Measurements from ENCODE around the gene CAP2.

Gene CAP2

GRCh38 chr6:17591287-17591686, 197.9 kb downstream of the CAP2 start:
- no peak overlapping the region for H2BK15ac ChIP-seq (ENCODE audit: low read depth, poor library complexity, severe bottlenecking)
- H3K9me3 ChIP-seq (ENCODE audit: control insufficient read depth, low read length) = peaks cover 2% of the 10 kb centered on the region
- no peak overlapping the region for H3K14ac ChIP-seq (ENCODE audit: low read length in 2 of 2)
- H3K79me1 ChIP-seq (replicated peaks; ENCODE audit: low read length, poor library complexity, severe bottlenecking) = no peaks in the 10 kb centered on the region
- no peak overlapping the region for H4K8ac ChIP-seq (ENCODE audit: low read length)
- DNase-seq = peak; percentile 22
- no peak overlapping the region for H3K23ac ChIP-seq (ENCODE audit: low read length in 2 of 2)
- no peak overlapping the region for H3K4ac ChIP-seq (ENCODE audit: low read depth in 1 of 2, low read length in 2 of 2)
- H2AK5ac ChIP-seq (ENCODE audit: low read length, severe bottlenecking) = no peak overlapping the region
- no peaks in the 10 kb centered on the region for H3K36me3 ChIP-seq (ENCODE audit: control insufficient read depth in 1 of 2, insufficient read depth in 2 of 2, low read depth in 1 of 2, low read length in 2 of 2)
- H3K27ac ChIP-seq (ENCODE audit: low read length, poor library complexity, severe bottlenecking) = no peak overlapping the region
- no peak overlapping the region for H3K18ac ChIP-seq (ENCODE audit: low read depth in 1 of 2, low read length in 2 of 2)
- H3K9ac ChIP-seq (ENCODE audit: low read length) = no peak overlapping the region
- no peak overlapping the region for H2AFZ ChIP-seq (ENCODE audit: low read depth, low read length)
- H2BK12ac ChIP-seq (ENCODE audit: low read length in 2 of 2) = no peak overlapping the region
- H3K27me3 ChIP-seq (ENCODE audit: control insufficient read depth in 1 of 2, insufficient read depth in 1 of 2, low read length in 2 of 2) = no peaks in the 10 kb centered on the region
- 93% methylated on average over 1 of the region's 1 CpG for WGBS
- no peak overlapping the region for H2BK5ac ChIP-seq (ENCODE audit: low read depth, low read length, poor library complexity, severe bottlenecking)
- H3K4me3 ChIP-seq (ENCODE audit: insufficient read depth in 1 of 2, low read depth in 1 of 2, low read length in 2 of 2) = no peak overlapping the region
- H3K4me2 ChIP-seq (ENCODE audit: low read length, poor library complexity, severe bottlenecking) = no peak overlapping the region
- peaks cover 6% of the 10 kb centered on the region for H3K4me1 ChIP-seq (ENCODE audit: control insufficient read depth, insufficient read depth, low read depth, low read length)
- H4K91ac ChIP-seq (ENCODE audit: low read length) = no peak overlapping the region
- H2BK120ac ChIP-seq (ENCODE audit: low read depth, low read length) = no peak overlapping the region

- Histone ChIP-seq H3K4ac (ENCODE audit: low read depth in 1 of 2, low read length in 2 of 2) (no peak overlapping the region), H4K91ac (ENCODE audit: low read length) (no peak overlapping the region), H4K8ac (ENCODE audit: low read length) (no peak overlapping the region)
These were observed 199.9 kb downstream of the CAP2 start for GRCh38 chr6:17593246-17593645.

GRCh38 chr6:17596085-17596484, 202.7 kb downstream of the CAP2 start:
- Histone ChIP-seq H2AFZ (ENCODE audit: low read depth, low read length) (no peak overlapping the region), H3K4me3 (ENCODE audit: insufficient read depth in 1 of 2, low read depth in 1 of 2, low read length in 2 of 2) (no peak overlapping the region), H3K4ac (ENCODE audit: low read depth in 1 of 2, low read length in 2 of 2) (no peak overlapping the region), H3K9me3 (ENCODE audit: control insufficient read depth, low read length) (peaks cover 2% of the 10 kb centered on the region), H3K4me1 (ENCODE audit: control insufficient read depth, insufficient read depth, low read depth, low read length) (no peaks in the 10 kb centered on the region), H2BK15ac (ENCODE audit: low read depth, poor library complexity, severe bottlenecking) (no peak overlapping the region), H3K9ac (ENCODE audit: low read length) (no peak overlapping the region), H3K4me2 (ENCODE audit: low read length, poor library complexity, severe bottlenecking) (no peak overlapping the region), H3K36me3 (ENCODE audit: control insufficient read depth in 1 of 2, insufficient read depth in 2 of 2, low read depth in 1 of 2, low read length in 2 of 2) (no peaks in the 10 kb centered on the region), H2BK12ac (ENCODE audit: low read length in 2 of 2) (no peak overlapping the region), H3K14ac (ENCODE audit: low read length in 2 of 2) (no peak overlapping the region), H4K8ac (ENCODE audit: low read length) (no peak overlapping the region), H3K79me1 (replicated peaks; ENCODE audit: low read length, poor library complexity, severe bottlenecking) (peaks cover 1% of the 10 kb centered on the region), H3K23ac (ENCODE audit: low read length in 2 of 2) (no peak overlapping the region), H2AK5ac (ENCODE audit: low read length, severe bottlenecking) (no peak overlapping the region), H2BK120ac (ENCODE audit: low read depth, low read length) (no peak overlapping the region), H3K27ac (ENCODE audit: low read length, poor library complexity, severe bottlenecking) (no peak overlapping the region), H2BK5ac (ENCODE audit: low read depth, low read length, poor library complexity, severe bottlenecking) (no peak overlapping the region), H4K91ac (ENCODE audit: low read length) (no peak overlapping the region), H3K18ac (ENCODE audit: low read depth in 1 of 2, low read length in 2 of 2) (no peak overlapping the region), H3K27me3 (ENCODE audit: control insufficient read depth in 1 of 2, insufficient read depth in 1 of 2, low read length in 2 of 2) (no peaks in the 10 kb centered on the region)
- 100% methylated on average over 1 of the region's 3 CpGs for WGBS
- DNase-seq = no peak

More at GRCh38 chr6:17593246-17593645, 199.9 kb downstream of the CAP2 start:
- no peak overlapping the region for H3K27ac ChIP-seq (ENCODE audit: low read length, poor library complexity, severe bottlenecking)
- no peak overlapping the region for H2BK12ac ChIP-seq (ENCODE audit: low read length in 2 of 2)
- H2BK15ac ChIP-seq (ENCODE audit: low read depth, poor library complexity, severe bottlenecking) = no peak overlapping the region
- H3K14ac ChIP-seq (ENCODE audit: low read length in 2 of 2) = no peak overlapping the region
- no peak overlapping the region for H2AK5ac ChIP-seq (ENCODE audit: low read length, severe bottlenecking)
- H3K9ac ChIP-seq (ENCODE audit: low read length) = no peak overlapping the region
- H3K18ac ChIP-seq (ENCODE audit: low read depth in 1 of 2, low read length in 2 of 2) = no peak overlapping the region
- DNase-seq = no peak
- H3K23ac ChIP-seq (ENCODE audit: low read length in 2 of 2) = no peak overlapping the region
- H3K4me1 ChIP-seq (ENCODE audit: control insufficient read depth, insufficient read depth, low read depth, low read length) = peaks cover 6% of the 10 kb centered on the region
- H3K4me3 ChIP-seq (ENCODE audit: insufficient read depth in 1 of 2, low read depth in 1 of 2, low read length in 2 of 2) = no peak overlapping the region
- H3K27me3 ChIP-seq (ENCODE audit: control insufficient read depth in 1 of 2, insufficient read depth in 1 of 2, low read length in 2 of 2) = no peaks in the 10 kb centered on the region
- no peak overlapping the region for H2BK5ac ChIP-seq (ENCODE audit: low read depth, low read length, poor library complexity, severe bottlenecking)
- no peaks in the 10 kb centered on the region for H3K36me3 ChIP-seq (ENCODE audit: control insufficient read depth in 1 of 2, insufficient read depth in 2 of 2, low read depth in 1 of 2, low read length in 2 of 2)
- peaks cover 2% of the 10 kb centered on the region for H3K9me3 ChIP-seq (ENCODE audit: control insufficient read depth, low read length)
- no peak overlapping the region for H2AFZ ChIP-seq (ENCODE audit: low read depth, low read length)
- H2BK120ac ChIP-seq (ENCODE audit: low read depth, low read length) = no peak overlapping the region
- no peak overlapping the region for H3K4me2 ChIP-seq (ENCODE audit: low read length, poor library complexity, severe bottlenecking)
- no peaks in the 10 kb centered on the region for H3K79me1 ChIP-seq (replicated peaks; ENCODE audit: low read length, poor library complexity, severe bottlenecking)

GRCh38 chr6:17599877-17600526, 206.6 kb downstream of the CAP2 start, which contains the start of gene FAM8A1:
TSS of gene FAM8A1 (plus strand) at chr6:17600302. CDS start at chr6:17600410, 108 bp downstream.
- Histone ChIP-seq H3K4ac (ENCODE audit: low read depth in 1 of 2, low read length in 2 of 2) (peak within 1 kb of the TSS; percentile 81 to 93), H3K27ac (ENCODE audit: low read length, poor library complexity, severe bottlenecking) (peak within 1 kb of the TSS; percentile 49), H3K23ac (ENCODE audit: low read length in 2 of 2) (peak within 1 kb of the TSS in 1 of 2 experiments; percentile 99), H3K79me1 (replicated peaks; ENCODE audit: low read length, poor library complexity, severe bottlenecking) (peaks cover 7% of the 10 kb centered on the region), H2BK120ac (ENCODE audit: low read depth, low read length) (peak within 1 kb of the TSS; percentile 88), H4K91ac (ENCODE audit: low read length) (peak within 1 kb of the TSS; percentile 48), H2BK15ac (ENCODE audit: low read depth, poor library complexity, severe bottlenecking) (peak within 1 kb of the TSS; percentile 92), H3K9ac (ENCODE audit: low read length) (peak within 1 kb of the TSS; percentile 94), H3K4me2 (ENCODE audit: low read length, poor library complexity, severe bottlenecking) (peak within 1 kb of the TSS; percentile 95), H3K4me1 (ENCODE audit: control insufficient read depth, insufficient read depth, low read depth, low read length) (peaks cover 5% of the 10 kb centered on the region), H3K4me3 (ENCODE audit: insufficient read depth in 1 of 2, low read depth in 1 of 2, low read length in 2 of 2) (peak within 1 kb of the TSS; percentile 89 to 93), H4K8ac (ENCODE audit: low read length) (peak within 1 kb of the TSS; percentile 80), H2BK5ac (ENCODE audit: low read depth, low read length, poor library complexity, severe bottlenecking) (peak within 1 kb of the TSS; percentile 44), H3K9me3 (ENCODE audit: control insufficient read depth, low read length) (no peaks in the 10 kb centered on the region), H2AFZ (ENCODE audit: low read depth, low read length) (peak within 1 kb of the TSS; percentile 94), H2AK5ac (ENCODE audit: low read length, severe bottlenecking) (no peak within 1 kb of the TSS), H2BK12ac (ENCODE audit: low read length in 2 of 2) (peak within 1 kb of the TSS in 1 of 2 experiments; percentile 3), H3K27me3 (ENCODE audit: control insufficient read depth in 1 of 2, insufficient read depth in 1 of 2, low read length in 2 of 2) (no peaks in the 10 kb centered on the region), H3K14ac (ENCODE audit: low read length in 2 of 2) (peak within 1 kb of the TSS; percentile 47 to 95), H3K18ac (ENCODE audit: low read depth in 1 of 2, low read length in 2 of 2) (peak within 1 kb of the TSS; percentile 88 to 93), H3K36me3 (ENCODE audit: control insufficient read depth in 1 of 2, insufficient read depth in 2 of 2, low read depth in 1 of 2, low read length in 2 of 2) (peaks cover 0 to 17% of the 10 kb centered on the region in 2 experiments)
- 42% methylated on average over 12 of the region's 42 CpGs for WGBS
- DNase-seq = peak; percentile 87
